ENCODE measurements around the gene APBB2. TPM values are rescaled to one million over a fixed set of nuclear protein-coding genes. Genes with fewer than 3 reads are reported as not detected.

The APBB2 gene
- total and polyA plus RNA-seq, 2 experiments from 2014 or later = 24.1 to 61.0 TPM

DNA sequence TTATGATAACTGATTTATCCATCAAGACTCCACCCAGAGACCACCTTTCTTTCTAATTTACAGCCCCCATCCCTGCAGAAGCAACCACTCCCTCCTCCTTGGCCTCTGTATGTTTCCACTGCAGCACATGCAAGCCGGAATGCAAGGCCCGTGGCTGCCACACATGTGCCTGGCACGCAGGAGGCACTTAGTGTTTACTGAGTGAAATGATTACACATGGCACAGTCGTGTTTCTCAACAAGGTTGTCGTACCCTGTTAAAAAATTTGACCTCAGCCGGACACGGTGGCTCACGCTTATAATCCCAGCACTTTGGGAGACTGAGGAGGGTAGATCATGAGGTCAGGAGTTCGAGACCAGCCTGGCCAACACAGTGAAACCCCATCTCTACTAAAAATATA is 104.3 kb downstream of the APBB2 start:
- WGBS, 2 experiments (ENCODE audit: low coverage in 1 of 2, low lambda C conversion rate in 2 of 2, missing lambda C conversion rate in 2 of 2) = 73 to 75% methylated on average over 9 of the region's 9 CpGs
- peaks cover 69% of the 10 kb centered on the region for H3K79me2 ChIP-seq (ENCODE audit: insufficient read depth)
- DNase-seq = no peak
- H2AFZ ChIP-seq = no peak overlapping the region
- no peak overlapping the region for H3K4me3 ChIP-seq
- H3K4me2 ChIP-seq (ENCODE audit: unreplicated experiment) = no peak overlapping the region
- in situ Hi-C loops (cut with MboI) = no loop called here
- no peaks in the 10 kb centered on the region for H3K27me3 ChIP-seq (replicated peaks; ENCODE audit: insufficient read depth)
- H3K9me3 ChIP-seq (ENCODE audit: low read depth) = no peaks in the 10 kb centered on the region
- no peaks in the 10 kb centered on the region for H3K36me3 ChIP-seq (ENCODE audit: low read depth)
- H4K20me1 ChIP-seq (ENCODE audit: insufficient read depth) = no peaks in the 10 kb centered on the region
- 0 out of 2 replicates have a peak, but pooled peaks cover 3% of the 10 kb centered on the region for H3K4me1 ChIP-seq (ENCODE audit: insufficient read depth)
- no peaks in the 10 kb centered on the region for H3K9me2 ChIP-seq (ENCODE audit: insufficient read depth)
- no peak overlapping the region for H3K27ac ChIP-seq
- no peak overlapping the region for H3K9ac ChIP-seq
- TF ChIP-seq EZH2 (IDR thresholded peaks at IDR 0.05; ENCODE audit: insufficient read depth, poor library complexity, severe bottlenecking) = no peak
- TF ChIP-seq EZH2phosphoT487 (IDR thresholded peaks at IDR 0.05; ENCODE audit: insufficient read depth, low read depth) = no peak
- 0 out of 2 replicates have a peak, but pooled peaks cover 4% of the 10 kb centered on the region for H3F3A ChIP-seq (ENCODE audit: insufficient read depth)

DNA sequence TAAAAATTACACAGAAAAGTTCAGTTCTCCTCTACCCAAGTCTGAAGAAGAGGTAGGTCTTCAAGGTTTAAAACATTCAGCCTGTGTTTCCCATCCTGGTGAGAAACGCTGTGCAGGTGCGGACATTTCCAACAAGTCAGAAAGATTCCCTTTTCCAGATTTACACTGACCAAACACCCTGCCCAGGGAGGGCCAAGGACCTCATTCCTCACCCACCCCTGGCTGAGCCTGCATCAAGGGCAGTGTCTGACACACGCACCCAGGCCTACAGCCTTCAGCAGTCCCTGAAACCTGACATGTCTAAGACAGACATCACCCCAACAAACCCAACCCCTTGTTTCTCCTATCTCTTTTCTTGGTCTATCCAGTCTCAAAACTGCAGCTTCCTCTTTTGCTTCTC is 105.9 kb downstream of the APBB2 start:
- TF ChIP-seq EZH2 (IDR thresholded peaks at IDR 0.05; ENCODE audit: insufficient read depth, poor library complexity, severe bottlenecking) (no peak), EZH2phosphoT487 (IDR thresholded peaks at IDR 0.05; ENCODE audit: insufficient read depth, low read depth) (no peak)
- H4K20me1 ChIP-seq (ENCODE audit: insufficient read depth) = no peaks in the 10 kb centered on the region
- no peak overlapping the region for H3K27ac ChIP-seq
- no peak overlapping the region for H3K4me2 ChIP-seq (ENCODE audit: unreplicated experiment)
- no peak overlapping the region for H3K4me3 ChIP-seq
- no peaks in the 10 kb centered on the region for H3K9me2 ChIP-seq (ENCODE audit: insufficient read depth)
- H2AFZ ChIP-seq = no peak overlapping the region
- peaks cover 70% of the 10 kb centered on the region for H3K79me2 ChIP-seq (ENCODE audit: insufficient read depth)
- in situ Hi-C loops (cut with MboI) = no loop called here
- no peaks in the 10 kb centered on the region for H3K27me3 ChIP-seq (replicated peaks; ENCODE audit: insufficient read depth)
- H3K9ac ChIP-seq = no peak overlapping the region
- H3K36me3 ChIP-seq (ENCODE audit: low read depth) = no peaks in the 10 kb centered on the region
- DNase-seq = no peak
- H3F3A ChIP-seq (ENCODE audit: insufficient read depth) = 0 out of 2 replicates have a peak, but pooled peaks cover 4% of the 10 kb centered on the region
- H3K9me3 ChIP-seq (ENCODE audit: low read depth) = no peaks in the 10 kb centered on the region
- H3K4me1 ChIP-seq (ENCODE audit: insufficient read depth) = peaks cover 10% of the 10 kb centered on the region
- WGBS, 2 experiments (ENCODE audit: low coverage in 1 of 2, low lambda C conversion rate in 2 of 2, missing lambda C conversion rate in 2 of 2) = 79 to 85% methylated on average over 3 of the region's 3 CpGs

DNA sequence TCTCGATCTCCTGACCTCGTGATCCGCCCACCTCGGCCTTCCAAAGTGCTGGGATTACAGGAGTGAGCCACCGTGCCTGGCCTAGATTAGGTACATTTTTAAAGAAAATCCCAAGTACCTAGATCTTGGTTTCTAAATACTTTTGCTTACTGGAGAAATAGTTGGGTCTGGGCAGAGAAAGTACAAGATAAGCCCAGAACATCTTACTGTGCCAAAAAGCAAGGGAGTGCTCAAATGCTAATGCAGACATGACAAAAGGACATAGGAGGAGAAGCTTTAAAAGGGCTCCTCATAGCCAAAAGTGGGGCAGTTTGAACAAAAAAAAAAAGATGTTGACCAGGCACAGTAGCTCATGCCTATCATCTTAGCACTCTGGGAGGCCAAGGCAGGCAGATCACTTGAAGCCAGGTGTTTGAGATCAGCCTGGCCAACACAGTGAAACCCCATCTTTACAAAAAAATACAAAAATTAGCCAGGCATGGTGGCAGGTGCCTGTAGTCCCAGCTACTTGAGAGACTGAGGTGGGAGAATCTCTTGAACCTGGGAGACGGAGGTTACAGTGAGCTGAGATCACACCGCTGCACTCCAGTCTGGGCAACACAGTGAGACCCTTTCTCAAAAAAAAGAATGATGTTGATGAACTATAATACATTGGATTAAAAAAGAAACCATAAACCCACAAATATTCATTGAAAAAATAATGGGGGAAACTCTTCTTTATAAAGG is 107.5 kb downstream of the APBB2 start:
- no peak overlapping the region for H3K4me3 ChIP-seq
- 98 to 99% methylated on average over 7 of the region's 7 CpGs for WGBS, 2 experiments (ENCODE audit: low coverage in 1 of 2, low lambda C conversion rate in 2 of 2, missing lambda C conversion rate in 2 of 2)
- peaks cover 65% of the 10 kb centered on the region for H3K79me2 ChIP-seq (ENCODE audit: insufficient read depth)
- H3K36me3 ChIP-seq (ENCODE audit: low read depth) = no peaks in the 10 kb centered on the region
- H3K9me2 ChIP-seq (ENCODE audit: insufficient read depth) = no peaks in the 10 kb centered on the region
- H3K4me1 ChIP-seq (ENCODE audit: insufficient read depth) = peaks cover 10% of the 10 kb centered on the region
- in situ Hi-C loops (cut with MboI) = no loop called here
- no peaks in the 10 kb centered on the region for H3K27me3 ChIP-seq (replicated peaks; ENCODE audit: insufficient read depth)
- no peak overlapping the region for H2AFZ ChIP-seq
- DNase-seq = no peak
- H3K9me3 ChIP-seq (ENCODE audit: low read depth) = no peaks in the 10 kb centered on the region
- H3K27ac ChIP-seq = no peak overlapping the region
- 0 out of 2 replicates have a peak, but pooled peaks cover 4% of the 10 kb centered on the region for H3F3A ChIP-seq (ENCODE audit: insufficient read depth)
- H3K9ac ChIP-seq = no peak overlapping the region
- no peak overlapping the region for H3K4me2 ChIP-seq (ENCODE audit: unreplicated experiment)
- H4K20me1 ChIP-seq (ENCODE audit: insufficient read depth) = no peaks in the 10 kb centered on the region
- TF ChIP-seq EZH2 (IDR thresholded peaks at IDR 0.05; ENCODE audit: insufficient read depth, poor library complexity, severe bottlenecking) (no peak), EZH2phosphoT487 (IDR thresholded peaks at IDR 0.05; ENCODE audit: insufficient read depth, low read depth) (no peak)

DNA sequence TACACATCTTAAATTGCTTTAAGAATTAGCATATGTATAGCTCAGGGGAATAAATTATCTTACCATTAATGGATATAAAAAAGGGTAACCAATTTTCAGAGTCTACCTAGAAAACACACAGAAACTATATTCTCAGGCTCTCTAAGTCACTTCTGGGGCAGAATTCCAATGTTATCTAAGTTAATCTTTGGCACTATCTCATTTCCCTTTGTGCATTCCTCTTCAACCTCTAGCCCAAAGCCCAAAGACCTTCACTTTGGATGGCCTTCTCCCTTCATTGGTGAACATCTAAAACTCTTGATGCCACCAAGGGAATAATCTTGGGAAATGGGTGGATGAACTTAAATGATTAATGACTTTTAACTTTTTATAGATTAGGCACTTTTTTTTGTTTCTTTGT is 108.3 kb downstream of the APBB2 start:
- Histone ChIP-seq H2AFZ (no peak overlapping the region), H3K4me2 (ENCODE audit: unreplicated experiment) (no peak overlapping the region), H3K27me3 (replicated peaks; ENCODE audit: insufficient read depth) (no peaks in the 10 kb centered on the region), H3K9ac (no peak overlapping the region), H3K27ac (no peak overlapping the region), H3K36me3 (ENCODE audit: low read depth) (no peaks in the 10 kb centered on the region), H3K9me2 (ENCODE audit: insufficient read depth) (no peaks in the 10 kb centered on the region), H3K79me2 (ENCODE audit: insufficient read depth) (peaks cover 62% of the 10 kb centered on the region), H3K4me1 (ENCODE audit: insufficient read depth) (peaks cover 10% of the 10 kb centered on the region), H3F3A (ENCODE audit: insufficient read depth) (0 out of 2 replicates have a peak, but pooled peaks cover 4% of the 10 kb centered on the region), H3K9me3 (ENCODE audit: low read depth) (no peaks in the 10 kb centered on the region), H4K20me1 (ENCODE audit: insufficient read depth) (no peaks in the 10 kb centered on the region), H3K4me3 (no peak overlapping the region)
- TF ChIP-seq EZH2phosphoT487 (IDR thresholded peaks at IDR 0.05; ENCODE audit: insufficient read depth, low read depth) = no peak
- no peak for TF ChIP-seq EZH2 (IDR thresholded peaks at IDR 0.05; ENCODE audit: insufficient read depth, poor library complexity, severe bottlenecking)
- peak; percentile 11 for DNase-seq
- in situ Hi-C loops (cut with MboI) = no loop called here
